ENCODE data around the gene TRAPPC5. TPM values are rescaled to one million over a fixed set of nuclear protein-coding genes. Genes with fewer than 3 reads are reported as not detected.
"Not testable (repeated sequence)": the region's sequence is repeated elsewhere in the genome, so short reads cannot be mapped to it uniquely, and the experiment has no call there.

The TRAPPC5 gene
- total and polyA plus RNA-seq, 9 donors: 29.4 to 88.8 (median 41.6) TPM

DNA sequence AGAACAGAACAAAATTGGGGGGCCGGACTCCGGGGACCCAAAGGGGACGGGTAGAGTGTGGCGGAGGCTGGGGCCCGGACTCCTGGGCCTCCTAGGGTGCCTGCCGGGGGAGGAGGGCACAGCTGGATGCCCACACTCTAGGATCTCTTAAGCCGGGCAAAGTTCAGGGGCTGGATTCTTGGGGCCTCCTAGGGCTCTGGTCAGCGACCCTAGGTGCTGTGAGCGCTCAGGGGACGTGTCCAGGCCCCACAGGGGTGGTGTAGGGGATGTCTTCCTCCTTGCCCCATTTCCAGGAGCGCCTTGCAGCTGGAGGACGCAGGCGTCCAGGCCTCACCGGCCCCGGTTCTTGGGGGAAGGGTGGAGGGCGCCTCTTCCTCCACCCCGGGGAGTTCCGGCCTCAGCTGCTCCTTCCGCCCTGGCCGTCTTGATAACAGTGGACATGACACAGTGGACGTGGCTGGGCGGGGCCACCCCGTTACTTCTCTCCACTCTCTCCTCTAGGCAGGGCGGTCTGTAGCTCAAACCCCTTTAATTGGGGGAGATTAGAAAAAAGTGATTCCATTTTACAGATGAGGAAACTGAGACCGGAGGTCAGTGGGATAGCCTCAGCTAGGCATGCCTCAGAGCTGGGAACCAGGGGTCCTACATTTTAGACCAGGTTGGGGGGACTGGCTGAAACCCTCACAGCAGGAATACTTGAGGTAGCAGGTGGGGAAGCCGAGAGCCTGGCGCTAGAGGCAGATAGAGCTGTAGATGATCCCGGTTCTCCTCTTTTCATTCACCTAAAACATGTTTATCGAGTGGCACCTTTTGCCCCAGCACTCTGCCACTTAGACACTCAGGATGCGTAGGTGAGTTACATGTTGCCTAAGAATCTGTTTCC is 43.0 kb upstream of the TRAPPC5 start:
- H3K4me3 ChIP-seq (ENCODE audit: low read length): peak overlapping the region; percentile 27
- peaks cover 27% of the 10 kb centered on the region for H3K27me3 ChIP-seq (ENCODE audit: control insufficient read depth, insufficient read depth, low read length)
- H3K4me1 ChIP-seq (ENCODE audit: control insufficient read depth, insufficient read depth, low read length): no peaks in the 10 kb centered on the region
- WGBS (ENCODE audit: insufficient coverage): 38% methylated on average over 16 of the region's 30 CpGs
- peak; percentile 27 for DNase-seq
- peak overlapping the region; percentile 3 for H3K27ac ChIP-seq (ENCODE audit: low read length)
- H3K9me3 ChIP-seq (replicated peaks; ENCODE audit: control insufficient read depth, low read depth, low read length): no peaks in the 10 kb centered on the region
- H3K36me3 ChIP-seq (ENCODE audit: control insufficient read depth, insufficient read depth, low read length): no peaks in the 10 kb centered on the region

DNA sequence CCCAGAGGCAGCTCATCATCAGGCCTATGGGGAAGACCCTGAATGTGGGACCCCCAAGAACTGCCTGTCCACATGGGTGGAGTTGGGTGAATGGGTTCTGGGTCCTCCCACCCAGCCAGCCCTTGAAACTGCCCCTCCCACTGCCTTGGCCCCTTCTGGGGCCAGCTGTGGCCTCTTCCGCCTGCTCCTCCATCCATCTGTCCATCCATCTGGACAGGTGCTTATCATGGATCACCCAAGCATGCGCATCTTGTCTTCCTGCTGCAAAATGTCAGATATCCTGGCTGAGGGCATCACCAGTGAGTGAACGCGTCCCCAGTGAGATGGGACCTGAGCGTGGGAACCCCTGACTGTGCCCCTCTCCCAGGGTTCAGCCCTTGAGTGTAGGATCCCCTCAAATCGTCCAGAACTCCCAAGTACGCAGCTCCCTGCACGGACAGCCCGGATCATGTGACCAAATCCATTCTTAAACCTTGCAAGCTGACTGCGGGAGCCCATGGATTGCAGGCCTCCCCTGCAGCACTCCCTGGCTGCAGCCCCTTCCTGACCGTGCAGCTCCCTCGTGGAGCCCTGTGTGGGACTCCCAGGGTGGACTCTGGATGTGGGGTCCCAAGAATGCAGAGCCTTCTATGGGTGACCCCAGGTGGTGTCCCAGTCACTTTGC is 41.7 kb upstream of the TRAPPC5 start:
- Histone ChIP-seq H3K27me3 (ENCODE audit: control insufficient read depth, insufficient read depth, low read length) (peaks cover 27% of the 10 kb centered on the region), H3K27ac (ENCODE audit: low read length) (no peak overlapping the region), H3K4me1 (ENCODE audit: control insufficient read depth, insufficient read depth, low read length) (no peaks in the 10 kb centered on the region), H3K9me3 (replicated peaks; ENCODE audit: control insufficient read depth, low read depth, low read length) (no peaks in the 10 kb centered on the region), H3K4me3 (ENCODE audit: low read length) (no peak overlapping the region), H3K36me3 (ENCODE audit: control insufficient read depth, insufficient read depth, low read length) (no peaks in the 10 kb centered on the region)
- DNase-seq: no peak
- 65% methylated on average over 8 of the region's 12 CpGs for WGBS (ENCODE audit: insufficient coverage)

DNA sequence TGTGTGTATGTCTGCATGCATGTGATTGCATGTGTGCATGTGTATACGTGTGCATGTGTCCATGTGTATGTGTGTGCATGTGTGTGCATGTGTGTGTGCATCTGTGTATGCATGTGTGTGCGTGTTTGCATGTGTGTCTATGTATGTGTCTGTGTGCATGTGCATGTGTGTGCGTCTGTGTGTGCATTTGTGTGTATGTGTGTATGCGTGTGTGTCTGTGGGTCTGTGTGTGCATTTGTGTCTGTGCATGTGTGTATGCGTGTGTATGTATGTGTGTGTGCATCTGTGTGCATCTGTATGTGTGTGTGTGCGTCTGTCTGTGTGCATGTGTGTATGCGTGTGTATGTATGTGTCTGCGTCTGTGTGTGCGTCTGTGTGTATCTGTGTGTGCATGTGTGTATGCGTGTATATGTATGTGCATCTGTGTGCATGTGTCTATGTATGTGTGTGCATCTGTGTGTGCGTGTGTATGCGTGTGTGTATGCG is 40.7 kb upstream of the TRAPPC5 start:
- Histone ChIP-seq H3K36me3 (ENCODE audit: control insufficient read depth, insufficient read depth, low read length) (no peaks in the 10 kb centered on the region), H3K27me3 (ENCODE audit: control insufficient read depth, insufficient read depth, low read length) (peaks cover 27% of the 10 kb centered on the region), H3K4me3 (ENCODE audit: low read length) (no peak overlapping the region), H3K9me3 (replicated peaks; ENCODE audit: control insufficient read depth, low read depth, low read length) (no peaks in the 10 kb centered on the region), H3K4me1 (ENCODE audit: control insufficient read depth, insufficient read depth, low read length) (no peaks in the 10 kb centered on the region), H3K27ac (ENCODE audit: low read length) (no peak overlapping the region)
- no peak for DNase-seq
- 94% methylated on average over 13 of the region's 13 CpGs for WGBS (ENCODE audit: insufficient coverage)

DNA sequence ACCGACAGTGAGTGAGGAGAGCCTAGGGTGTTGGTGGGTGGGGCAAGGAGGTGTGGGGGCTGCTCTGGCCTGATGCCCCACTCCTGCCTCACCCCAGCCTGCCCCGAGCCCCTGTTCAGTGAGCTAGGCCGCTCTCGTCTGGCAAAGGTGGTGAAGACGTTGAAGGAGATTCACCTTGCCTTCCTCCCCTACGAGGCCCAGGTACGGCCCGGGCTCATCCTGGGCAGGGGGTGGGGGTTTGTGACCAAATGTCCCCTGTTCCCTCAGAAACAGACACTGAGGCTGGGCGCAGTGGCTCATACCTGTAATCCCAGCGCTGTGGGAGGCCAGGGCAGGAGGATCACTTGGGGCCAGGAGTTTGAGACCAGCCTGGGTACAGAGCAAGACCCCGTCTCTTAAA is 39.8 kb upstream of the TRAPPC5 start:
- Histone ChIP-seq H3K27me3 (ENCODE audit: control insufficient read depth, insufficient read depth, low read length) (peaks cover 21% of the 10 kb centered on the region), H3K4me3 (ENCODE audit: low read length) (no peak overlapping the region), H3K36me3 (ENCODE audit: control insufficient read depth, insufficient read depth, low read length) (no peaks in the 10 kb centered on the region), H3K9me3 (replicated peaks; ENCODE audit: control insufficient read depth, low read depth, low read length) (no peaks in the 10 kb centered on the region), H3K27ac (ENCODE audit: low read length) (no peak overlapping the region), H3K4me1 (ENCODE audit: control insufficient read depth, insufficient read depth, low read length) (no peaks in the 10 kb centered on the region)
- no peak for DNase-seq
- 86% methylated on average over 4 of the region's 11 CpGs for WGBS (ENCODE audit: insufficient coverage)

DNA sequence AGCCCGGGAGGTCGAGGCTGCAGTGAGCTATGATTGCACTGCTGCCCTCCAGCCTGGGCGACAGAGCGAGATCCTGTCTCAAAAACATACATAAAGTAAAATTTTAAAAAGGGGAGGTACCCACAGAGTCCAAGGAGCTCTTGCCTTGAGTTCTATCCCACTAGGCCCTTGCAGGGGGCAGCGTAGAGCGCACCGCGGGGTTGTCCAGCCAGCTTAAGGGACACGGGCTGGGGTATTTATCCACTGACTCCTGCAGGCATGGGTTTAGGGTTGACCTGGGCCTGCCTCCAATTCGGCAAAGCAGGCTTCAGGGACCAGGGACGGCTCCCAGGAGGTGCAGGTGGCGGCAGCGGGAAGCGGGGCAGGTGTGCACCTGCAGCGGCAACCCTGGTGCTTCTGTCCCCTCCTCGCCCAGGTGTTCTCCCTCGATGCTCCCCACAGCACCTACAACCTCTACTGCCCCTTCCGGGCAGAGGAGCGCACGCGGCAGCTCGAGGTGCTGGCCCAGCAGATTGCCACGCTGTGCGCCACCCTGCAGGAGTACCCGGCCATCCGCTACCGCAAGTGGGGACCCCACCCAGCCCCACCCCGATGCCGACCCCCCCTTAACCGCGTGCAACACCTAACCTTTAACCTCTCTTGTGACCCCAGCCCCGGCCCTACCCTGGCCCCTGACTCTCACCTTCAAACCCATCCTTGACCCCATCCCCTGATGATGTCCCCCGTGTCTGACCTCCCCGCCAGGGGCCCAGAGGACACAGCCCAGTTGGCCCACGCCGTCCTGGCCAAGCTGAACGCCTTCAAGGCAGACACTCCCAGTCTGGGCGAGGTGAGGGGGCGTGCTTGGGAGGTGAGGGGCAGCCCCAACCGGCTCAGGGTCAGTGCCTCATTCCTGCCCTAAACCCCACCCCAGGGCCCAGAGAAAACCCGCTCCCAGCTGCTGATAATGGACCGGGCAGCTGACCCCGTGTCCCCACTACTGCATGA is 39.0 kb upstream of the TRAPPC5 start:
- DNase-seq: no peak
- Histone ChIP-seq H3K27ac (ENCODE audit: low read length) (no peak overlapping the region), H3K27me3 (ENCODE audit: control insufficient read depth, insufficient read depth, low read length) (peaks cover 13% of the 10 kb centered on the region), H3K36me3 (ENCODE audit: control insufficient read depth, insufficient read depth, low read length) (no peaks in the 10 kb centered on the region), H3K9me3 (replicated peaks; ENCODE audit: control insufficient read depth, low read depth, low read length) (no peaks in the 10 kb centered on the region), H3K4me1 (ENCODE audit: control insufficient read depth, insufficient read depth, low read length) (no peaks in the 10 kb centered on the region), H3K4me3 (ENCODE audit: low read length) (no peak overlapping the region)
- 77% methylated on average over 30 of the region's 43 CpGs for WGBS (ENCODE audit: insufficient coverage)

DNA sequence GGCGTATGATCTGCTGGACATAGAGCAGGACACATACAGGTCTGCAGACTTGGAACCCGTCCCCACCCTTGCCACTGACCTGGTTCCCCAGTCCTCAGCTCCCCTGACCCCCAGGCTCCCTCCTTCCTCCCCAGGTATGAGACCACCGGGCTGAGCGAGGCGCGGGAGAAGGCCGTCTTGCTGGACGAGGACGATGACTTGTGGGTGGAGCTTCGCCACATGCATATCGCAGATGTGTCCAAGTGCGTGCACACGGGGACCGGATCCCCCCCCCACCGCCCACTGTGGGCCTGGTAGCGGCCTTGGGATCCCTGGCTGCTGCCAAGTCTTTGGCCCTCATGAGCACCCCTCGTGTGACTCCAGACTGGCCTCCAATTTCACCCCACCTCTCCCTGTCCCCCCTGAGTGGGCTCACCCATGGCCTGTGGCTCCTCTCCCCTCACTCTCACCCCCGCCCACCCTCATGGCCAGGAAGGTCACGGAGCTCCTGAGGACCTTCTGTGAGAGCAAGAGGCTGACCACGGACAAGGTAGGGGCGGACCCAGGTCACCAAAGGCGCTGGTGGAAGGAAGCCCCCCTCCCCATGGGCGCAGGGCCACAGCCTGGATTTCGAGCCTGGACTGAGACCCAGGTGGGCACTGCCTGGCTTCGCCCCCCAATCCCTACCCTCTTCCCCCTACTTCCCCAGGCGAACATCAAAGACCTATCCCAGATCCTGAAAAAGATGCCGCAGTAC is 38.2 kb upstream of the TRAPPC5 start:
- H3K4me1 ChIP-seq (ENCODE audit: control insufficient read depth, insufficient read depth, low read length): no peaks in the 10 kb centered on the region
- H3K27ac ChIP-seq (ENCODE audit: low read length): no peak overlapping the region
- H3K4me3 ChIP-seq (ENCODE audit: low read length): no peak overlapping the region
- no peaks in the 10 kb centered on the region for H3K36me3 ChIP-seq (ENCODE audit: control insufficient read depth, insufficient read depth, low read length)
- DNase-seq: no peak
- no peaks in the 10 kb centered on the region for H3K9me3 ChIP-seq (replicated peaks; ENCODE audit: control insufficient read depth, low read depth, low read length)
- H3K27me3 ChIP-seq (ENCODE audit: control insufficient read depth, insufficient read depth, low read length): peaks cover 6% of the 10 kb centered on the region
- WGBS (ENCODE audit: insufficient coverage): 88% methylated on average over 27 of the region's 27 CpGs

DNA sequence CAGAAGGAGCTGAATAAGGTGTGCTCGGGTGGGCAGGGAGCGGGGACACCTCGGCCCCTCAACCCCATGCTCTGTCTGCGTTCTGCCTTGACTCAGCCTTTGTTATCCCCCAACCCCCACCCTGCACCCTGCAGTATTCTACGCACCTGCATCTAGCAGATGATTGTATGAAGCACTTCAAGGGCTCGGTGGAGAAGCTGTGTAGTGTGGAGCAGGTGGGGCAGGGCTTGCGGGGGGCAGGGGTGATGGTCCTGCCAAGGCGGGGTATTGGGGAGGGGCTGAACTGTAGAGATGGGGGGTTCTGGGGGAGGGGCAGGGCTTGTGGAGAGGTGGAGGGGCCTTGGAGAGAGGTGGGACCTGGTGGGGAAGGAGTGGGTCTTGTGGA is 37.6 kb upstream of the TRAPPC5 start:
- Histone ChIP-seq H3K9me3 (replicated peaks; ENCODE audit: control insufficient read depth, low read depth, low read length) (no peaks in the 10 kb centered on the region), H3K27me3 (ENCODE audit: control insufficient read depth, insufficient read depth, low read length) (peaks cover under 1% of the 10 kb centered on the region), H3K4me3 (ENCODE audit: low read length) (no peak overlapping the region), H3K4me1 (ENCODE audit: control insufficient read depth, insufficient read depth, low read length) (no peaks in the 10 kb centered on the region), H3K36me3 (ENCODE audit: control insufficient read depth, insufficient read depth, low read length) (no peaks in the 10 kb centered on the region), H3K27ac (ENCODE audit: low read length) (no peak overlapping the region)
- DNase-seq: no peak
- 92% methylated on average over 5 of the region's 8 CpGs for WGBS (ENCODE audit: insufficient coverage)

DNA sequence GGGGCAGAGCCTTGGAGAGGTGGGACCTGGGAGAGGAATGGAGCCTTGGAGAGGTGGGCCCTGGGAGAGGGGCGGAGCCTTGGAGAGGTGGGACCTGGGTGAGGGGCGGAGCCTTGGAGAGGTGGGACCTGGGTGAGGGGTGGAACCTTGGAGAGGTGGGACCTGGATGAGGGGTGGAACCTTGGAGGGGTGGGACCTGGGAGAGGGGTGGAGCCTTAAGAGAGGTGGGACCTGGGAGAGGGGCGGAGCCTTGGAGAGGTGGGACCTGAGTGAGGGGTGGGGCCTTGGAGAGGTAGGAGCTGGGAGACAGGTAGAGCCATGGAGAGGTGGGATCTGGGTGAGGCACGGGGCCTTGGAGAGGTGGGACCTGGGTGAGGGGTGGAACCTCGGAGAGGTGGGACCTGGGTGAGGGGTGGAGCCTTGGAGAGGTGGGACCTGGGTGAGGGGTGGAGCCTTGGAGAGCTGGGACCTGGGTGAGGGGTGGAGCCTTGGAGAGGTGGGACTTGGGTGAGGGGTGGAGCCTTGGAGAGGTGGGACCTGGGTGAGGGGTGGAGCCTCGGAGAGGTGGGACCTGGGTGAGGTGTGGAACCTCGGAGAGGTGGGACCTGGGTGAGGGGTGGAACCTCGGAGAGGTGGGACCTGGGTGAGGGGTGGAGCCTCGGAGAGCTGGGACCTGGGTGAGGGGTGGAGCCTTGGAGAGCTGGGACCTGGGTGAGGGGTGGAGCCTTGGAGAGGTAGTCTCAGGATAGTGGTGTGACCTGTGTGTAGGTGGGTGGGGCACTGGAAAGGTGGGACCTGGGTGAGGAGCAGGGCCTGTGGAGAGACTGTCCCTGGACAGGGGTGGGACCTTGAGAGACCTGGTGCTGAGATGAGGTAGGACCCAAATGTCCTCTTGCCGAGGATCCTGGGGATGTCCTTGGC is 36.7 kb upstream of the TRAPPC5 start:
- 58% methylated on average over 9 of the region's 10 CpGs for WGBS (ENCODE audit: insufficient coverage)
- H3K36me3 ChIP-seq (ENCODE audit: control insufficient read depth, insufficient read depth, low read length); H3K4me1 ChIP-seq (ENCODE audit: control insufficient read depth, insufficient read depth, low read length); H3K27me3 ChIP-seq (ENCODE audit: control insufficient read depth, insufficient read depth, low read length); DNase-seq; H3K27ac ChIP-seq (ENCODE audit: low read length); H3K4me3 ChIP-seq (ENCODE audit: low read length); H3K9me3 ChIP-seq (replicated peaks; ENCODE audit: control insufficient read depth, low read depth, low read length): not testable (repeated sequence)

DNA sequence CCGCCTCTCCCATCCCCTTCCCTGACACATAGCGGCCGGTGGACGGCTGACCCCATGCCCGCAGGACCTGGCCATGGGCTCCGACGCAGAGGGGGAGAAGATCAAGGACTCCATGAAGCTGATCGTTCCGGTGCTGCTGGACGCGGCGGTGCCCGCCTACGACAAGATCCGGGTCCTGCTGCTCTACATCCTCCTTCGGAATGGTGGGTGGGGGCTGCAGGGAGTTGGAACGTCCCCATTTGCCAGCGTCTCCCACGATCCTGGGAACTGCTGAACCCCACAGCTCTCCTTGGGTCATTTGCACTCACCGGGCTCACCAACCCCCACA is 36.1 kb upstream of the TRAPPC5 start:
- Histone ChIP-seq H3K36me3 (ENCODE audit: control insufficient read depth, insufficient read depth, low read length) (no peaks in the 10 kb centered on the region), H3K4me3 (ENCODE audit: low read length) (no peak overlapping the region), H3K4me1 (ENCODE audit: control insufficient read depth, insufficient read depth, low read length) (no peaks in the 10 kb centered on the region), H3K27ac (ENCODE audit: low read length) (no peak overlapping the region), H3K27me3 (ENCODE audit: control insufficient read depth, insufficient read depth, low read length) (no peaks in the 10 kb centered on the region), H3K9me3 (replicated peaks; ENCODE audit: control insufficient read depth, low read depth, low read length) (no peaks in the 10 kb centered on the region)
- WGBS (ENCODE audit: insufficient coverage): 89% methylated on average over 13 of the region's 20 CpGs
- DNase-seq: no peak

Measured in muscle of leg (tissue), 11 donors.